HG02981 (cell line): Measurements from ENCODE around the gene AFF3.

Experiments
- ATAC-seq: cut with Tn5 transposase; IDR thresholded peaks from one replicate; pipeline ENCODE4 v1.9.1; 2021; ENCODE audit warnings: mild to moderate bottlenecking, moderate library complexity; ENCODE audit not compliant: unreplicated experiment

Gene AFF3

DNA sequence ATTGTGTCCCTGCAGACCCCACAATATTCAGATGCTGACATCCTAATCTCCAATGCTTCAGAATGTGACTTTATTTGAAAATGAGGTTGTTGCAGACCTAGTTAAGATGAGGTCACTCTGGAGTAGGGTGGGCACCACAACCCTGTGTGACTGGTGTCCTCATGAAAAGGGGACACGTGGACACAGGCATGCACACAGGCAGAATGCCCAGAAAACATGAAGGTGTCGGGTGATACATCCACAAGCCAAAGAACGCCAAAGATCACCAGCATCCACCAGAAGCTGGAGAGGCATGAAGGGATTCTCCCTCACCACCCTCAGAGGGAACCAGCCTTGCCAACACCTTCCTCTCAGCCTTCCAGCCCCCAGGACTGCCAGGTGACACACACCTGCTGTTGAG lies 69.3 kb downstream of the AFF3 start:
- ATAC-seq, result no peak

DNA sequence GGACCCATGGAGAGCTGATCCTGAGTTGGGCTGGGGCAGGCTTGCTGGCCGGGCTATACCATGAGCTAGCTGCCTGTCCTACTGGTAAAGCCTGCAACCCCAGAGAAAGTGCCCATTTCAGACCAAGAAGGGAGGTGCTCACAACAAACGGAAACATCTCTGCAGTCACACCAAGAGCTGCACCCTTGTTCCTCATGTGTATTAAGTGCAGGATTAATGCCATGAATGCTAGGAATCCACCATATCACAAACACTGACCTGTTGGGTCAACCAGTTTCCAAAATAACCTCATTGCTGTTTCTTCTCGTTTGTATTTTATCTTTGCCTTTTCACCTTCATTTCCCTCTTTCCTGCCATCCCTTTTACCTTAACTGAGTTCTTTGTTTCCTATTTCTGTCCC lies 69.9 kb downstream of the AFF3 start:
- ATAC-seq, result no peak

DNA sequence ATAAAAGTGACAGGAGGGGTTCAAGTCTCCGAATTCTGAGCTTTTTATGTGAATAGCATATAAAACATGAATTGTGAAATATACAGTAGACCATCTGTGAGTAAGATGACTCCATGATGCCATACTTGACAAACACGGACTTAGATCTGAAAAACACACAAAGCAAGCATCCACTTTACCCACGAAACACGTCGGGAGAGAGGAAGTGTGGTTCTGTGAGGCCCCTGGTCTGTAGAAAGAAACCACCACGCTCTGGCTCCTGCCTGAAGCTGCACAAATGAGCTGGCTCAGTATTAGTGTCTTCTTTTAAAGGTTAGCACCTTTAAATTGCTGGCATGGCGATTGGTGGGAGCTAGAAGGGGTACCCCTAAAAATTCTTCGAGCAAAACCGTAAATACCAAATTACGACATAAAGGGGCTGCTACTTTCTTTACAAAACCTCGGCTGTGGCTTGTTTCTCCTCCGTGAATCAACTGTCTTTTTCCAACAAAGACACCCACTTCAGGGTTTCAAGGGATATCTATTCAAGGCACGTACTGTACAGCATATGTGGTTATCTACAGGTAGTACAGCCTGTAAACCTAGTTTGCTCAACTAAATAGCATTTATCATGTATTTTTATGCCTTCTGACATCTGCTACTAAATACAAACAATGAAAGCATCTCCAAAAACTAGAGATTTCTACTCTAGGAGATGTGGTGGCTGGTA lies 70.9 kb downstream of the AFF3 start:
- no peak for ATAC-seq

DNA sequence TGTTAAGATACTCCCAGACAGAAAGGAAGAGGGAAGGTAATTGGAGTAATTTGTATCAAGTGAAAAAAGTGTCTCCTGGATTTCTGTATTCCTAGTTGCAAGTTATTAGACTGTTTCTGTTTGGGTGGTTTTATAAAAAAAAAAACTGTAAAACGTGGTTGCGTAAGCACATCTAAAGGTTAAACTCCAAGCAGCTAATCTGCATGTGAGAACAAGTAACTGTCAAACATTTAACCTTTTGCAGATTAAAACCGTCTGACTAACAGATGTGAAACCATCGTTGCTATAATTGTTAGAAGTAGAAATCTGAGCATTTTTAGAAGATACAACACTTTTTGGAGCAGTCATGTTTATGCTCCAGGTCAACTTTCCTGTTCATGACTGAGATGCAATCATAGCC lies 72.3 kb downstream of the AFF3 start:
- ATAC-seq, result no peak

DNA sequence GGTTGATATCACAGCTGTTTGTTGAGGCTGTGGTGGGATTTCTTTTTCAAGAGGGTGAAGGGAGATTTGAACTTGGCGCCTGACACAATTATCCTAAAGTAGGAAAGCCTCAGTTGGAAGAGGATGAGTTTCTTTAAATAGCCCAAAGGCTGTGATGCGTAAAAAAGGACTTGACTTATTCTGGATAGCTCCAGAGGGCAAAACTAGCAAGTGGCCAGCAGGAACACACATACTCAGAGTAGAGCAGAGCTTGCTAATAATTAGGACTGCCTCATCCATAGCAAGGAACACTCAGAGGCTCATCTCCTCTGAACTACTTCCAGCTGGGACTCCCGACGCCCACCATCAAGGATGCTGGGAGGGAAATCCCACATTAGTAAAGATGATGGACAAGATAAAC lies 74.0 kb downstream of the AFF3 start:
- no peak for ATAC-seq

DNA sequence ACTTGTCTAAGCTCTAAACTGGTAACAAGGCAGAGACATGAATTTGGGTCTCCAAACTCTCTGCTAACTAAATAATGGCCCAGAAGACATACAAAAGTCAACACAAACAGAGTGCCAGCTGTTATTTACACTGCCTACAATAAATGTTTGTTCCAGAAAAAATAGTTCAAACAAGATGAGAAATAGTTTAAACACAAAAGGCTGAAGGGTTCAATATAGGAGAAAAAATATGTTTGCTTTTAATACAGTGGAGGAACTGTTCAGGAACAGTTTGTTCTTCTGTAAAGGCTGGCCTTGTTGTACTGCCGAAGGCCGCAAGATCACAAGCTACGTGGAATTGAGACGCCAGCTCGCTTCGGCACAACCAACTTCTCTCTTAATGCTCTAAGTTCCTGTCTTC lies 74.6 kb downstream of the AFF3 start:
- ATAC-seq, result no peak

DNA sequence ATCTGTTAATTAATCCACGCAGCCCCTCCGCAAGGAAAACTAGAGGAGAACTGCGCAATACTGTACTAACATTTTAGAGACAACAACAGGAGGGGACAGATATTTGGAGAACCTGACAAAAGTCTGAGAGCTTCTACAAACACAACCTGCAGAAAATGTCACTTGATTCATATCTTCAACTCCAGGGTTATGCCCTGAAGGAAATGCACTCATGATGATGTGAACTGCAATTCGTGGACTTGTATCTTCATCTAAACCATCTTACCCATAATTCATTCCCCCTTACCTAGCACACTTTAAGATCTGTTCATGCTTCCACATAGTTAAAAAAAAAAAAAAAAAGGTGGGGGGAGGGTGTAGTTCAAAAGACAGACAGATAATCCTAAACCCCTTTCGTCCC lies 75.5 kb downstream of the AFF3 start:
- no peak for ATAC-seq

DNA sequence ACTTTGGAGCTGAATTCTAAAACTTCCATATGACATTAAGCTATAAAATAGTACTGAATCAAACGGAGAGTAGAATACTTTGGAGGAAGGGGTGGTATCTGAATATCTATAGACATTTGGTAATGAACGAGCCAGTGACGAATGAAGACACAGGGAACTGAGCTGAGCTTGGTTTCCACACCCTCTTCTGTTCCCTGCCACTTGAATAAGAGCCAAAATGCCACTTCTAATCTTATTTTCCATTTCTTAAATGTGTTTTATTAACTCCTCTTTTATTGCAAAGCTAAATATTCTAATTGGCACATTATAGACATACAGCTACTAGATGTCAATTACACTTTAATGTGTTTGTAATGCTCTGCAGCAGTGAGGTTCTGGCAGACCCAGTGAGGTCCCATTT lies 76.1 kb downstream of the AFF3 start:
- no peak for ATAC-seq

DNA sequence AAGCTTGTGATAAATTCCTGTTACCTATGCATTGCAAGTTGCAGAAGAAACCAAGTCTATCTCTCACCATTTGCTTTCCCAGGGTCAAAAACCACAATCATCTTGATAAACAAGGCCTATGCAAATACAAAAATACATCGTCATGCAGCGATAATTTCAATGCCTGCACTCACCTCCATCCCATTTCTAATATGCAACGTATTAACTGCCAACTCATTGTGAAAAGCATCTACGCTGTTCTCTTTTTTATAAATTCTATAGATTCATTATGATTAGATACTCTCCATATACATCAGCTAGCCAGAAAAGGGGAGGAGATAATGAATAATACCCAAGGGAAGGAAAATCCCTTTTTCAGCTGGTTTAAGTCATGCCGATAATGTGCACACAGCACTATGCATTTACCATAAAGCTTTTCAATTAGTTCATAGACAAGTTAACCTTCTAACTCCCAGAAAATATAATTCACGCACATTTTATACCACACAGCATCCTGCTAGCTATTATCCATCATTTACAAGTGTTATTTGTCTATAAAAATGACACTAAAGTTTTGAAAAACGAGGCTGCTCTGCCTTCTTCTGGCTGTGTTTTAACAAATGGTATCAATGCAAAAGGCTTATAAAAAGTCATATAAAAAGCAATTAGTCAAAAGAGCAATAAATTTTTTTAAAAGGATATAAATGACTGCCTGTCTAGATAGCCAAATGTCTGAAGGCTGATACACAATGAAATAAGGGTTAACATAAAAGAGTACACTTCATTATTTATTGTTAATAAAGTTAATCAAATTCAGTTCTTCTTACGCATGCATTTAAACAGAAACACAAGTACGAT lies 77.6 kb downstream of the AFF3 start:
- no peak for ATAC-seq

DNA sequence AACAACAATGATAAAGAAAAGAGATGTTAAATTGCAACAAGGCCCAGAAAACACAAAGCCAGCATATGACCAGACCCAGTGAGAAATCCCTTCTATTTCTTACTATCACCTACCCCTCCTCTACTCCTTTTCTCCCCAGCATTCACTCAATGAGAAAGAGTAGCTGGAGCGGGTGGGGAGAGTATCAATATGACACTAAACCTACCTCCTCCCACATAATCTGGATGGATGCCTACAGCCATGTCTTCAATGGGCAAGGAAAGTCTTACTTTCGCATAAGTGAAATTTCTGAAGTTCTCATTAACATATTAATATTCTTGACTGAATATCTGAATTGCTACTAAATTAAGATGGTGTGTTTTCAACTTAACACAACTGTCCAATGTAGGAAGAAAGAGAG lies 78.2 kb downstream of the AFF3 start:
- no peak for ATAC-seq

DNA sequence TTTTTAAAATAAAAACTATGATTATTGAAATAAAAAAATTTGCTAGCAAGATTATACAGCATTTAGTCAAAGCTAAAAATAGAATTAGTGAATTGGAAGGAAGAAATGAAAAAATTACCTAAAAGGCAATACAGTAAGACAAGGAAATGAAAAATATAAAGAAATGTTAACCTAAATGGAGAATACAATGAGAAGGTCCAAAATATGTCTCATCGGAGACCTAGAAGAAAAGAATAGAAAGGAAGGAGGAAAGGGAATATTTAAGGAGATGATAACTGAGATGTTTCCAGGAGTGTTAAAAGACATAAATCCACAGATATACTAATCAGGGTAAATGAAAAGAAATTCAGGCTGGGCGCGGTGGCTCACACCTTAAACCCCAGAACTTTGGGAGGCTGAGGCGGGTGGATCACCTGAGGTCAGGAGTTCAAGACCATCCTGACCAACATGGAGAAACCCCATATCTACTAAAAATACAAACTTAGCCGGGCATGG lies 78.9 kb downstream of the AFF3 start:
- no peak for ATAC-seq

DNA sequence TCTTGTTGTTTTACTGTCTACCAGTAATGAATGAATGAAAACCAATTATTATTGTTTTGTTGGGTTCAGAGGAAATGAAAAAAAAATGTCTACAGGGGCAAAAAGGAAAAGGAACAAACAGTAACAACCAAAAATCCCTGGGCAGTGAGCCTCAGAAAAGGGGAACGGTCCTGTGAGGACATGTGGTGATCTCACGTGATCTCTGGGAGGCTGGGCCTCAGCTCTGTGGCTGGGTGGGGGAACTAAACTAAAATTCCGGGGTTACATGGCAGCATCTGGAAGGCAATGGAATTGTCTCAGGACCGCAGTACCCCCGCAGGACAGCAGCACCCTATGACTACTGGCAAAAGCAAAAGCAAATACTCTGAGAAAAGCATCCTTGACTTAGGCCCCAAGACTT lies 80.1 kb downstream of the AFF3 start:
- no peak for ATAC-seq

DNA sequence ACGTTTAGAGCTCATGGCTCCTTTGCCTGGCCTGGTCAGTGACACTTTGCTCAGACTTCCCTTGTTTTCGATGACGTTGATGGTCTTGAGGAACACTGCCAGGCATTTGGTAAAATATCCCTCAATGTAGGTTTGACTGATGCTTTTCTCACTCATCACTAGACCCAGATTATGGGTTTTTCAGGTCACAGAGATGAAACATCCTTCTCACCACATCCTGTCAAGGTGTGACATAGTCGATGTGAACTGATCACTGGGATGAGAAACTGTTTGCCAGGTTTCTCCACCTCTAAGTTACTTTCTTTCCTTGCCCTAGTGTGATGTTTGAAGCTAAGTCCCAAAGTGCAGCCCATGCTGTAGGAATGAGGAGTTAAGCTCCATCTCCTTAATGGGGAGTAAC lies 81.5 kb downstream of the AFF3 start:
- ATAC-seq, result no peak

DNA sequence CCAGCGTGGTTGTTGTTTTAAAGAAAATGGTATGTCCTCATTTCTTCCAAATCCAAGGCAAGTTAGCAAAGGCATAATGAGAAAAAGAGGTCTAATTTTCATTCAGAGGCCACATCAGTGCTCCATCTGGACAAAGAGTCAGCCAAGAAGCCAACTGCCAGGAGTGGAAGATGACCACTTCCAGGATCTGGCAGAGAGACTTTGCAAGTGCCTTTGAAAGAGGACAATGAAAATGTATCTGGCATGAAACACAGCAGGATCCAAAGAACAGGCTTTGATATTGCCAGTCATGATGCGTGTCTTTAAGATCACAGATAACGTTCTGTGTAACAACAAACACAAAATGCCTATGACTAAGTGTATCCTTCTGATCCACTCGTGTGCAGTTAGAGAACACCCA lies 82.8 kb downstream of the AFF3 start:
- ATAC-seq, result no peak

DNA sequence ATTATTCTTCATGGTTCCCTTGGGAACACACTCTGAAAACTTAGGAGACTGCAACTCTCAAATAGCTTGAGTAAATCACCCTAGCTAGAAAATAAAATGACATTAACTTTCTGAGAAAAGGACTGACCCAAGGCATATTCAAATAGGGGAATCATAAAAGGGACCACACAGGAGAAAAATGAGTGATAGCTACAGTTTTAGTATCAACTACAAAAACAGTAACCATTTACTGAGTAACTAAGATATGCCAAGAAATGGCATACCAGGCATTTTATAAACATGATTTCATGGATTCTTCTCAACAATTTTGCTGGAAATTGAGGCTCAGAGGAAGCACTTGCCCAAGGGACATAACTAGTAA lies 84.5 kb downstream of the AFF3 start:
- ATAC-seq, result no peak

DNA sequence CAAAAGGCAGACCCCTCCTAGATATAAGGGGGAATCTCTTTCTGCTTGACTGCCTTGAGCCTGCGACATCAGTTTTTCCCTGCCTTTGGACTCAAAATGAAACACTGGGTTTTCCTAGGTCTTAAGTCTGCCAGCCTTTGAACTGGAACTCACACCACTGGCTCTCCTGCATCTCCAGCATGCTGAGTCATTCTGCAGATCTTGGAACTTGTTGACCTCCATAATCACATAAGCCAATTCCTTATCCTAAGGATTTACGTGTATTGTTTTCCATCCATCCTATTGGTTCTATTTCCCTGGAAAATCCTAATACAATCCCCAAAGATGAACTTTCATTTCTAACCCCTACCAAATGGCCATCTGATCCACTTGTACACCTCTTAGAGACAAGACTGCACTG lies 88.0 kb downstream of the AFF3 start:
- no peak for ATAC-seq

DNA sequence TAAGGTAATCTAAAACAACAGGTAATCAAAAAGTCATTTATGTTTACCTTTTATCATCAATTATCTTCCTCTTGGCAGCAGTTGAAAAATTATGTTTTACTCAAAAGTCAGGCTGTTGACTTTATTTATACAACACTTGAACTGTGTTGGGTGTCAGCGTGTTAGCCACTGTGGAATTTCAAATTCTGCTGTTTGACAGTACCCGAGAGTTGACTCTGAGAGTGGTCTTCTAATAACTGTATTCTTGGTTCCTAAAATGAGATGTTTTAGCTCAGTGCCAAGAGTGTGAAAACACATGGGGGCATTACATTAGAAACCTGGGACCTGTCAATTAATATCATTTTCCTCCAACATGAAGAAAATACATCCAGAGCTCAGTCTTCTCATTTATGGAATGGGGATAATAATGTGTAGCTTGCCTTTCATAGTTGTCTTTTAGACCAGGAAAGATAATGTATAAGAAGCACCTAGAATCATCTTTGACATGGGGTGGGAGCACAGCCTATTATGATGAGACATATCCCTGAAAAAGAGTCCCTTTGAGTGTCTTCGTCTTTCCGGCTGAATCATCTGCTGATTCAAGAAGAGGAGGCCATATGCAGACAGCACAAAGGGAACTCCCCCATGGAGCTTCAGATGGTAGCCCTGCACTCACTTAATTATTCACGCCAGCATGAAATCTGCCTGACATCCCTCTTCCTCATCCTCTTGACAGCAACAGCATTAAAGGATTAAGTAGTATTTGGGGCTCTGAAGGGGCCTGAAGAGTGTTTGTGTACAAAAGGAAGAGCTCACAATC lies 89.1 kb downstream of the AFF3 start:
- ATAC-seq, result no peak

DNA sequence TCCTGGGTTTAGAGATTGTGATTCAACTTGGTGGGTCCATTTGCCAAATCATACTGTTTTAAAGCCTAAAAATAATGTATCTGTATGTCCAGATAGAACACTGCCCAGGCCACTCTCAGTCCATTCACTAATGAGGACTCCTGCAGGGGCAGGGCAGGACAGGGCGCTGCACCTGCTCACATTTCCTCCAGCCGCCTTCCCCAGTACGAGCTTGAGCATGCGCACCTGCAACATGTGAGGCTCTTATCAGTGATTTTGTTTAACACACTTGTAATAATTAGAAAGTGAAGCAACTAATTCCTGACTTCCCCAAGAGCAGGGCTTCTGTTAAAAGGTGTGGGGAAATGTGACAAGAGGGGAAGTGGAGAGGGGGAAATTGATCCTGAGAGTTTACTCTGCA lies 89.7 kb downstream of the AFF3 start:
- no peak for ATAC-seq

DNA sequence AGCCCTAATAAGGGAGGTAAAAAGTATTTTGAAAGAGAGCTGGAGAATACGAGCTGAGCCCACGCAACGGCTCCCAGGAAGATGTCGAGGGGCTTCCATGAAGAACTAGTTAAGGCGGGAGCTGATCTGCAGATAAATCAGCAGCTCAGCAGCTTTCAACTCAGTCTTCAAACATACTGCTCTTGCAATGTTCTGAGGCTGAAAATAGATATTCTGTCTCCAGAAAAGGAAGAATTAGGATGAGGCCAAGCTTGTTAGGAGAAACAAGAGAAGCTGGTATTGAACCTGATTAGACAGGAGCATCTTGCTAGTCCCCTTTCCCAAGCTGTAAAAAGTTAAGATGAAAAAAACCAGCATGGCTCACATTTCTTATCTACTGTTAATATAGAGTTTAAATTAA lies 91.1 kb downstream of the AFF3 start:
- ATAC-seq, result no peak

DNA sequence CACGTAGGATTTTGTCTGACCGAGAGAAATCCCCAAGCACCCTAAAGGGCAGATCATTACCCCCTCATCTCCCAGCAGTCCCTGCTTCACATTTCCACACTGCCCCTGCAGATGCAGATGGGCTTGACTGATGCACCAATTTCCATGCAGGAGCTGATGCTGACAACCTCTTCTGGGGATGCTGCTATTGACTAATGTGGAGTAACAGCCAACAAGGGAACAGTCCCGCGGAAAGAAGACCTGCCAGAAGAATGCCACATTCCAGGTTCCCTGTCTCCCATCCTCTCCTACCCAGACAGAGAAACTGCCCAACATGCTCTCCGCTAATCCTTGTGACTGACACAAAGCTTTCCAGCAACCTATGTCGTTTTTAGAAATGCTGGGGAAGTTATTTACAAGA lies 91.7 kb downstream of the AFF3 start:
- no peak for ATAC-seq
